ENCODE results near the gene PRRT3.
"Not testable (repeated sequence)": the region's sequence is repeated elsewhere in the genome, so short reads cannot be mapped to it uniquely, and the experiment has no call there.

PRRT3 gene

GRCh38 chr3:9898467-9899241, 53.6 kb downstream of the PRRT3 start:
- no peak for DNase-seq (ENCODE audit: low read depth)

- no peak for DNase-seq (ENCODE audit: low read depth)
Observed at GRCh38 chr3:9897408-9898372, 54.5 kb downstream of the PRRT3 start.

- DNase-seq (ENCODE audit: low read depth), result not testable (repeated sequence)
Observed at GRCh38 chr3:9896755-9897407, 55.3 kb downstream of the PRRT3 start.

- DNase-seq (ENCODE audit: low read depth), result not testable (repeated sequence)
Observed at GRCh38 chr3:9895715-9896114, 56.5 kb downstream of the PRRT3 start.

Data from activated T-cell treated with anti-CD3 and anti-CD28 coated beads for 24 hours (primary cell).